ENCODE data around the gene CENATAC.
"Not testable (repeated sequence)": the region's sequence is repeated elsewhere in the genome, so short reads cannot be mapped to it uniquely, and the experiment has no call there.

The CENATAC gene

DNA sequence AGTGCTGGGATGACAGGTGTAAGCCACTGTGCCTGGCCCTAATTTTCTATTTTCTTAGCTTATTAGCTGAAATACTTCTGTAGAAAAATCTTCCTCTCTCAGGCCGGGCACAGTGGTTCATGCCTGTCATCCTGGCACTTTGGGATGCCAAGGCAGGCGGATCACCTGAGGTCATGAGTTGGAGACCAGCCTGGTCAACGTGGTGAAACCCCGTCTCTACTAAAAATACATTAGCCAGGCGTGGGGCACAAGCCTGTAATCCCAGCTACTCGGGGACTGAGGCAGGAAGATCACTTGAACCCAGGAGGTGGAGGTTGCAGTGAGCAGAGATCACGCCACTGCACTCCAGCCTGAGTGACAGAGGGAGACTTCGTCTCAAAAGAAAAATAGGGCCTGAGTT, 13.6 kb upstream of the CENATAC start:
- H2AFZ ChIP-seq (ENCODE audit: low read depth, low read length); H3K79me1 ChIP-seq (replicated peaks; ENCODE audit: low read length, poor library complexity, severe bottlenecking); H3K4me1 ChIP-seq (ENCODE audit: control insufficient read depth, insufficient read depth, low read depth, low read length); H3K4me2 ChIP-seq (ENCODE audit: low read length, poor library complexity, severe bottlenecking); H4K91ac ChIP-seq (ENCODE audit: low read length); H2AK5ac ChIP-seq (ENCODE audit: low read length, severe bottlenecking); H2BK120ac ChIP-seq (ENCODE audit: low read depth, low read length); H3K9me3 ChIP-seq (ENCODE audit: control insufficient read depth, low read length); H3K4ac ChIP-seq (ENCODE audit: low read depth in 1 of 2, low read length in 2 of 2); H3K18ac ChIP-seq (ENCODE audit: low read depth in 1 of 2, low read length in 2 of 2); H3K9ac ChIP-seq (ENCODE audit: low read length); H3K36me3 ChIP-seq (ENCODE audit: control insufficient read depth in 1 of 2, insufficient read depth in 2 of 2, low read depth in 1 of 2, low read length in 2 of 2); H4K8ac ChIP-seq (ENCODE audit: low read length); DNase-seq; H3K14ac ChIP-seq (ENCODE audit: low read length in 2 of 2); H3K4me3 ChIP-seq (ENCODE audit: insufficient read depth in 1 of 2, low read depth in 1 of 2, low read length in 2 of 2); H3K23ac ChIP-seq (ENCODE audit: low read length in 2 of 2); H3K27ac ChIP-seq (ENCODE audit: low read length, poor library complexity, severe bottlenecking); H2BK12ac ChIP-seq (ENCODE audit: low read length in 2 of 2); H2BK15ac ChIP-seq (ENCODE audit: low read depth, poor library complexity, severe bottlenecking); H2BK5ac ChIP-seq (ENCODE audit: low read depth, low read length, poor library complexity, severe bottlenecking): not testable (repeated sequence)
- 89% methylated on average over 8 of the region's 8 CpGs for WGBS
- peaks cover 3 to 28% of the 10 kb centered on the region in 2 experiments for H3K27me3 ChIP-seq (ENCODE audit: control insufficient read depth in 1 of 2, insufficient read depth in 1 of 2, low read length in 2 of 2)

DNA sequence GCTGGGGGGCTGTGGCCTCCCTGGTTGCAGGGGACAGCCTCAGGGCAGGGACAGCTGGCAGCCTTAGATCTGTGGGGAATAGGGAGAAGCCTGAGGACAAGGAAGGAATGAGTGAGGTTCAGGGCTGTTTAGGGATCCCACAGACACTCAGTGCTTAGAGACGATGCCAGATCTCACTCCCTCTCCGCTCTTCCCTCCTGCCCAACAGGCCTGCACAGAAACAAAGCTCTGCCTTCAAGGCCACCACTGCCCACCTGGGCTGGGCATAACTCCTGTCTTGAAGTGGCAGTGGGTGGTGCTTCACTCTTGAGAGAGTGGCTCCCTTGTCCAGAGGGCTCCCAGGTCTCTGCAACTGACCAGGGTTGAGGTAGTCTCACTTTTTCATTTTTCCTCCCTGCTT, 13.1 kb upstream of the CENATAC start:
- Histone ChIP-seq H3K14ac (ENCODE audit: low read length in 2 of 2) (no peak overlapping the region), H3K4me1 (ENCODE audit: control insufficient read depth, insufficient read depth, low read depth, low read length) (peaks cover 5% of the 10 kb centered on the region), H4K8ac (ENCODE audit: low read length) (no peak overlapping the region), H3K23ac (ENCODE audit: low read length in 2 of 2) (no peak overlapping the region), H3K79me1 (replicated peaks; ENCODE audit: low read length, poor library complexity, severe bottlenecking) (no peaks in the 10 kb centered on the region), H3K27me3 (ENCODE audit: control insufficient read depth in 1 of 2, insufficient read depth in 1 of 2, low read length in 2 of 2) (peaks cover 2 to 23% of the 10 kb centered on the region in 2 experiments), H3K9me3 (ENCODE audit: control insufficient read depth, low read length) (no peaks in the 10 kb centered on the region), H2BK12ac (ENCODE audit: low read length in 2 of 2) (no peak overlapping the region), H3K18ac (ENCODE audit: low read depth in 1 of 2, low read length in 2 of 2) (no peak overlapping the region), H3K9ac (ENCODE audit: low read length) (no peak overlapping the region), H2BK120ac (ENCODE audit: low read depth, low read length) (no peak overlapping the region), H3K36me3 (ENCODE audit: control insufficient read depth in 1 of 2, insufficient read depth in 2 of 2, low read depth in 1 of 2, low read length in 2 of 2) (no peaks in the 10 kb centered on the region), H2AK5ac (ENCODE audit: low read length, severe bottlenecking) (no peak overlapping the region), H2AFZ (ENCODE audit: low read depth, low read length) (no peak overlapping the region), H3K4ac (ENCODE audit: low read depth in 1 of 2, low read length in 2 of 2) (no peak overlapping the region), H2BK15ac (ENCODE audit: low read depth, poor library complexity, severe bottlenecking) (no peak overlapping the region), H3K27ac (ENCODE audit: low read length, poor library complexity, severe bottlenecking) (no peak overlapping the region), H2BK5ac (ENCODE audit: low read depth, low read length, poor library complexity, severe bottlenecking) (no peak overlapping the region), H3K4me2 (ENCODE audit: low read length, poor library complexity, severe bottlenecking) (no peak overlapping the region), H3K4me3 (ENCODE audit: insufficient read depth in 1 of 2, low read depth in 1 of 2, low read length in 2 of 2) (no peak overlapping the region), H4K91ac (ENCODE audit: low read length) (no peak overlapping the region)
- 93% methylated on average over 2 of the region's 2 CpGs for WGBS
- no peak for DNase-seq

- Histone ChIP-seq H3K4me2 (ENCODE audit: low read length, poor library complexity, severe bottlenecking) (no peak overlapping the region), H2BK12ac (ENCODE audit: low read length in 2 of 2) (no peak overlapping the region), H2AK5ac (ENCODE audit: low read length, severe bottlenecking) (no peak overlapping the region), H3K14ac (ENCODE audit: low read length in 2 of 2) (no peak overlapping the region), H3K27me3 (ENCODE audit: control insufficient read depth in 1 of 2, insufficient read depth in 1 of 2, low read length in 2 of 2) (peaks cover 0 to 5% of the 10 kb centered on the region in 2 experiments), H2BK5ac (ENCODE audit: low read depth, low read length, poor library complexity, severe bottlenecking) (no peak overlapping the region), H3K9me3 (ENCODE audit: control insufficient read depth, low read length) (no peaks in the 10 kb centered on the region), H3K18ac (ENCODE audit: low read depth in 1 of 2, low read length in 2 of 2) (no peak overlapping the region), H2BK120ac (ENCODE audit: low read depth, low read length) (no peak overlapping the region), H4K8ac (ENCODE audit: low read length) (no peak overlapping the region), H4K91ac (ENCODE audit: low read length) (no peak overlapping the region), H3K23ac (ENCODE audit: low read length in 2 of 2) (no peak overlapping the region), H3K36me3 (ENCODE audit: control insufficient read depth in 1 of 2, insufficient read depth in 2 of 2, low read depth in 1 of 2, low read length in 2 of 2) (no peaks in the 10 kb centered on the region), H3K4me3 (ENCODE audit: insufficient read depth in 1 of 2, low read depth in 1 of 2, low read length in 2 of 2) (no peak overlapping the region), H3K9ac (ENCODE audit: low read length) (no peak overlapping the region), H3K4ac (ENCODE audit: low read depth in 1 of 2, low read length in 2 of 2) (no peak overlapping the region), H2BK15ac (ENCODE audit: low read depth, poor library complexity, severe bottlenecking) (no peak overlapping the region), H2AFZ (ENCODE audit: low read depth, low read length) (no peak overlapping the region), H3K4me1 (ENCODE audit: control insufficient read depth, insufficient read depth, low read depth, low read length) (no peaks in the 10 kb centered on the region), H3K79me1 (replicated peaks; ENCODE audit: low read length, poor library complexity, severe bottlenecking) (no peaks in the 10 kb centered on the region), H3K27ac (ENCODE audit: low read length, poor library complexity, severe bottlenecking) (no peak overlapping the region)
- no peak for DNase-seq
- WGBS = 99% methylated on average over 5 of the region's 5 CpGs
Measured at GRCh38 chr11:118988280-118988679, 9.7 kb upstream of the CENATAC start.

DNA sequence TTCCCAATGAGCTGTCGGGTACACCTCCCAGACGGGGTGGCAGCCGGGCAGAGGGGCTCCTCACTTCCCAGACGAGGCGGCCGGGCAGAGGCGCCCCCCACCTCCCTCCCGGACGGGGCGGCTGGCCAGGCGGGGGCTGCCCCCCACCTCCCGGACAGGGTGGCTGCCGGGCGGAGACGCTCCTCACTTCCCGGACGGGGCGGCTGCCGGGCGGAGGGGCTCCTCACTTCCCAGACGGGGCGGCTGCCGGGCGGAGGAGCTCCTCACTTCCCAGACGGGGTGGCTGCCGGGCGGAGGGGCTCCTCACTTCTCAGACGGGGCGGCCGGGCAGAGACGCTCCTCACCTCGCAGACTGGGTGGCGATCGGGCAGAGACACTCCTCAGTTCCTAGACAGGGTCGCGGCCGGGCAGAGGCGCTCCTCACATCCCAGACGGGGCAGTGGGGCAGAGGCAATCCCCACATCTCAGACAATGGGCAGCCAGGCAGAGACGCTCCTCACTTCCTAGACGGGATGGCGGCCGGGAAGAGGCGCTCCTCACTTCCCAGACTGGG, 6.4 kb upstream of the CENATAC start:
- H3K36me3 ChIP-seq (ENCODE audit: control insufficient read depth in 1 of 2, insufficient read depth in 2 of 2, low read depth in 1 of 2, low read length in 2 of 2); H3K79me1 ChIP-seq (replicated peaks; ENCODE audit: low read length, poor library complexity, severe bottlenecking): not testable (repeated sequence)
- 97% methylated on average over 41 of the region's 44 CpGs for WGBS

More for the DNA sequence above, 6.4 kb upstream of the CENATAC start:
- H2BK15ac ChIP-seq (ENCODE audit: low read depth, poor library complexity, severe bottlenecking); H3K27ac ChIP-seq (ENCODE audit: low read length, poor library complexity, severe bottlenecking); H3K18ac ChIP-seq (ENCODE audit: low read depth in 1 of 2, low read length in 2 of 2); H3K9ac ChIP-seq (ENCODE audit: low read length); H2AFZ ChIP-seq (ENCODE audit: low read depth, low read length); H3K27me3 ChIP-seq (ENCODE audit: control insufficient read depth in 1 of 2, insufficient read depth in 1 of 2, low read length in 2 of 2); H3K23ac ChIP-seq (ENCODE audit: low read length in 2 of 2); H2BK12ac ChIP-seq (ENCODE audit: low read length in 2 of 2); H3K4ac ChIP-seq (ENCODE audit: low read depth in 1 of 2, low read length in 2 of 2); H2AK5ac ChIP-seq (ENCODE audit: low read length, severe bottlenecking); H3K4me3 ChIP-seq (ENCODE audit: insufficient read depth in 1 of 2, low read depth in 1 of 2, low read length in 2 of 2); H3K14ac ChIP-seq (ENCODE audit: low read length in 2 of 2); DNase-seq; H4K91ac ChIP-seq (ENCODE audit: low read length); H4K8ac ChIP-seq (ENCODE audit: low read length); H3K4me2 ChIP-seq (ENCODE audit: low read length, poor library complexity, severe bottlenecking); H3K9me3 ChIP-seq (ENCODE audit: control insufficient read depth, low read length); H2BK120ac ChIP-seq (ENCODE audit: low read depth, low read length); H2BK5ac ChIP-seq (ENCODE audit: low read depth, low read length, poor library complexity, severe bottlenecking); H3K4me1 ChIP-seq (ENCODE audit: control insufficient read depth, insufficient read depth, low read depth, low read length): not testable (repeated sequence)
